GM12878 (cell line): ENCODE data around the gene ODC1. TPM values are rescaled to one million over a fixed set of nuclear protein-coding genes. Genes with fewer than 3 reads are reported as not detected.

Source experiments
- ATAC-seq: fragments of 200-7000 bp; cut with Tn5 transposase; 3 replicates; pipeline ENCODE4 v1.9.1; 2020; ENCODE audit warnings: mild to moderate bottlenecking, moderate library complexity
- BruUV-seq: library from RNA; stranded (reverse); fragments of 400-500 nt; replicated peaks from 2 replicates; lab custom pipeline; 2021; lab: Mats Ljungman, UMichigan
- CTCF ChIA-PET: fragments of 300-600 bp; sonication (Branson Sonifier 250); formaldehyde crosslinking; extraction: SDS; loops from one replicate; lab custom pipeline; 2021; ENCODE audit warnings: inconsistent platforms; lab: Yijun Ruan, JAX
- POLR2A ChIA-PET: fragments of 350-600 bp; formaldehyde crosslinking; extraction: SDS; loops from one replicate; lab custom pipeline; 2021; ENCODE audit warnings: inconsistent platforms; lab: Charles Lee
- RAD21 ChIA-PET: fragments of 300-600 bp; sonication (Branson Sonifier 250); formaldehyde crosslinking; loops from one replicate; lab custom pipeline; 2023; ENCODE audit warnings: antibody characterized with exemption; ENCODE audit not compliant: unreplicated experiment; lab: Charles Lee
- SMC1A ChIA-PET: fragments of 300-600 bp; sonication (Branson Sonifier 250); formaldehyde crosslinking; loops from one replicate; lab custom pipeline; 2023; ENCODE audit not compliant: unreplicated experiment, uncharacterized antibody; lab: Charles Lee
- DNase-seq: peaks from one replicate; pipeline ENCODE4 v3.0.0-alpha.2; 2011; ENCODE audit warnings: low read depth, low spot score
- FAIRE-seq: peaks from 3 replicates; lab custom pipeline; 2011; peaks lifted over from hg19 to GRCh38; lab: Jason Lieb, UNC
- H2AFZ ChIP-seq: 2 replicates; pipeline ENCODE4 v1.6.0; 2011; ENCODE audit warnings: low read depth, low read length, control low read depth; ENCODE audit not compliant: control insufficient read depth
- H3K27ac ChIP-seq: 2 replicates; pipeline ENCODE4 v1.5.1; 2011; ENCODE audit warnings: control low read depth; ENCODE audit not compliant: control insufficient read depth, insufficient read depth
- H3K27me3 ChIP-seq, 2 experiments: replicated peaks in 1 of 2; 2 replicates each; pipeline versions ENCODE4 v1.6.0 to v1.6.1; 2011; ENCODE audit warnings: low read length in 1 of 2; ENCODE audit not compliant: control insufficient read depth in 2 of 2, insufficient read depth in 2 of 2
- H3K36me3 ChIP-seq, 2 experiments: 2 replicates each; pipeline ENCODE4 v1.5.1; 2011; ENCODE audit warnings: low read length in 1 of 2; ENCODE audit not compliant: control insufficient read depth in 2 of 2, insufficient read depth in 2 of 2
- H3K4me1 ChIP-seq: 2 replicates; pipeline ENCODE4 v1.6.1; 2011; ENCODE audit warnings: mild to moderate bottlenecking, low read length, moderate library complexity, mixed read lengths; ENCODE audit not compliant: control insufficient read depth, insufficient read depth
- H3K4me2 ChIP-seq: 2 replicates; pipeline ENCODE4 v1.6.0; 2011; ENCODE audit warnings: control low read depth; ENCODE audit not compliant: control insufficient read depth, insufficient read depth
- H3K4me3 ChIP-seq: fragments of 200-600 bp; sonication (generic); 2 replicates; pipeline ENCODE4 v1.5.1; 2016
- H3K79me2 ChIP-seq: 2 replicates; pipeline ENCODE4 v1.6.0; 2011; ENCODE audit warnings: low read length; ENCODE audit not compliant: control insufficient read depth, insufficient read depth
- H3K9ac ChIP-seq: 2 replicates; pipeline ENCODE4 v1.8.0; 2011; ENCODE audit warnings: low read length, control low read depth, mixed read lengths; ENCODE audit not compliant: control insufficient read depth, insufficient read depth
- H3K9me3 ChIP-seq: replicated peaks from 3 replicates; pipeline ENCODE4 v1.5.1; 2011; ENCODE audit warnings: mild to moderate bottlenecking, low read length; ENCODE audit not compliant: control insufficient read depth, insufficient read depth
- H4K20me1 ChIP-seq: 2 replicates; pipeline ENCODE4 v1.6.0; 2011; ENCODE audit not compliant: control insufficient read depth, insufficient read depth
- CHD4 ChIP-seq: fragments of 200-600 bp; sonication (generic); IDR thresholded peaks from 2 replicates; pipeline ENCODE4 v1.6.1; 2016; ENCODE audit warnings: mild to moderate bottlenecking
- GATAD2B ChIP-seq: fragments of 450-650 bp; conservative IDR thresholded peaks from 2 replicates; pipeline ENCODE4 v1.6.1; 2017; ENCODE audit warnings: low read depth, mild to moderate bottlenecking, moderate library complexity
- HDAC2 ChIP-seq: fragments of 200-600 bp; sonication (generic); IDR thresholded peaks from 2 replicates; pipeline ENCODE4 v1.6.1; 2017
- IRF4 ChIP-seq: IDR thresholded peaks from 2 replicates; pipeline ENCODE4 v1.6.1; 2011; ENCODE audit warnings: low read depth, low read length
- MEF2B ChIP-seq: fragments of 450-650 bp; IDR thresholded peaks from 2 replicates; pipeline ENCODE4 v1.6.1; 2018; ENCODE audit warnings: mild to moderate bottlenecking, moderate library complexity; ENCODE audit not compliant: partially characterized antibody, poor library complexity, severe bottlenecking
- PML ChIP-seq: IDR thresholded peaks from 2 replicates; pipeline ENCODE4 v1.6.1; 2012; ENCODE audit warnings: low read length, inconsistent platforms
- TARDBP ChIP-seq: IDR thresholded peaks from 2 replicates; pipeline ENCODE4 v1.6.1; 2016; ENCODE audit warnings: borderline replicate concordance
- ZBED1 ChIP-seq: IDR thresholded peaks from 2 replicates; pipeline ENCODE4 v1.6.1; 2016; ENCODE audit warnings: borderline replicate concordance
- WGBS: methylation state at CpG from one replicate; pipeline ENCODE4 v1.1.6; 2016; ENCODE audit warnings: low lambda C conversion rate; ENCODE audit not compliant: insufficient replicate concordance, insufficient coverage; ENCODE audit errors: missing lambda C conversion rate; 5-methylcytosine and 5-hydroxymethylcytosine counted together
- in situ Hi-C: fragments of 300-500 bp; cut with MboI; formaldehyde crosslinking; loops from 9 replicates; pipeline ENCODE4 v1.14.3; 2018; ENCODE audit warnings: mixed read lengths
- intact Hi-C: fragments of 100-400 bp; cut with micrococcal nuclease; formaldehyde crosslinking; loops from one replicate; pipeline ENCODE4 v1.14.2; 2022; ENCODE audit not compliant: unreplicated experiment
- polyA plus RNA-seq, 11 experiments: library from polyadenylated mRNA; depleted of rRNA in 4 of 11; unstranded in 6 of 11; stranded (reverse) in 5 of 11; fragments of >200 nt; fragmentation: Nextera tagmentation in 4 of 11; fragmentation: Illumina TruSeq in 1 of 11; extraction: Ambion mirVana in 4 of 11; extraction: Trizol in 1 of 11; gene quantifications; 1 replicate in 1 of 11; 2 replicates in 10 of 11; pipeline versions ENCODE4 v1.2.1 to v1.2.3, GENCODE V29; 2011 to 2016; ENCODE audit warnings: inconsistent platforms in 2 of 11, missing spikeins in 2 of 11, low read depth in 1 of 11
- total RNA-seq, 4 experiments: library from RNA; depleted of rRNA in 3 of 4; stranded (reverse); fragments of >200 nt in 3 of 4; fragmentation: Illumina TruSeq in 1 of 4; extraction: Trizol in 1 of 4; gene quantifications; 2 replicates each; pipeline versions ENCODE4 v1.2.1 to v1.2.3, GENCODE V29; 2013 to 2021
- TF ChIP-seq, protein P1 (sequence below): IDR thresholded peaks from 2 replicates; pipeline ENCODE4 v1.6.1; 2011; ENCODE audit warnings: low read depth, mild to moderate bottlenecking, low read length, moderate library complexity, borderline replicate concordance; ENCODE audit errors: extremely low read depth
- TF ChIP-seq, protein P2 (sequence below): fragments of 150-350 bp; IDR thresholded peaks from 2 replicates; pipeline ENCODE4 v1.6.1; 2016; ENCODE audit warnings: low read depth, low read length
- TF ChIP-seq, protein P3 (sequence below): fragments of 450-650 bp; IDR thresholded peaks from 2 replicates; pipeline ENCODE4 v1.6.1; 2017; ENCODE audit warnings: mild to moderate bottlenecking

Gene ODC1
- total and polyA plus RNA-seq, 10 of the 15 experiments (the other 5 are each of a cell fraction or from before 2014, with no cell fraction given): 68.5 to 441 (median 340) TPM

DNA sequence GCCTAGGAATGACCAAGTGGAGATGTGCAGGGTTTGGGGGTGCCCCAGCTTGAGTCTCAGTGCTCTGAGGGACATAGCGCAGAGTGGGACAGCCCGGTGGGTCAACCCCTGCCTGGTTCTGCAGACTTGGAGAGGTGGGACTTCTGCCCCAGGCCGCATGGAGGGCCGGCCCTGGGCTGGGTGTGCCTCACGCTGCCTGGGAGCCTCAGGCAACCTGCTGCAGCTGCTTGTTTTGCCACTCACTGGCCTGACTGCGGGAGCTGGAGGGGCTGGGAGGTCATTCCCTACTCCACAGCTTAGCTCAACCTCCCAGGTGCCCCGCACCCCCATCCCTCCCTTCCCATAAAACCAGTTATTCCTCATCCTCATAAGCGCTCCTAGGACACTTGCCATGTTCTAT, 33.1 kb downstream of the ODC1 start:
- in situ Hi-C loops (loop anchor here (5.0 kb wide), 1 partner anchor 283 kb away; no protein-coding TSS in a partner anchor), intact Hi-C loops (no loop called here)
- Histone ChIP-seq H4K20me1 (no peaks in the 10 kb centered on the region), H3K79me2 (no peaks in the 10 kb centered on the region), H2AFZ (no peak overlapping the region), H3K4me2 (no peak overlapping the region), H3K9ac (no peak overlapping the region), H3K36me3 (no peaks in the 10 kb centered on the region), H3K4me1 (peaks cover 25% of the 10 kb centered on the region), H3K4me3 (no peak overlapping the region), H3K27ac (no peak overlapping the region), H3K27me3 (no peaks in the 10 kb centered on the region), H3K9me3 (peaks cover 3% of the 10 kb centered on the region; the same call in 2 of the 3 replicates)
- ATAC-seq: no peak
- ChIA-PET CTCF (interaction anchor here (0.9 to 7.9 kb wide), 2 partner anchors 18 to 292 kb away, joined by 3 to 166 read pairs; no protein-coding TSS in a partner anchor), RAD21 (interaction anchor here (0.5 to 1.0 kb wide), 2 partner anchors 33 to 37 kb away, joined by 3 to 4 read pairs; partner anchors contain the start of gene ODC1), POLR2A (no interaction called here), SMC1A (interaction anchor here (1.0 to 1.3 kb wide), 2 partner anchors 18 to 332 kb away, joined by 3 read pairs; no protein-coding TSS in a partner anchor)
- no TSS peak for BruUV-seq
- WGBS: 73% methylated on average over 8 of the region's 8 CpGs
- TF ChIP-seq, protein P1, sequence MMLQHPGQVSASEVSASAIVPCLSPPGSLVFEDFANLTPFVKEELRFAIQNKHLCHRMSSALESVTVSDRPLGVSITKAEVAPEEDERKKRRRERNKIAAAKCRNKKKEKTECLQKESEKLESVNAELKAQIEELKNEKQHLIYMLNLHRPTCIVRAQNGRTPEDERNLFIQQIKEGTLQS: no peak
- TF ChIP-seq, protein P2, sequence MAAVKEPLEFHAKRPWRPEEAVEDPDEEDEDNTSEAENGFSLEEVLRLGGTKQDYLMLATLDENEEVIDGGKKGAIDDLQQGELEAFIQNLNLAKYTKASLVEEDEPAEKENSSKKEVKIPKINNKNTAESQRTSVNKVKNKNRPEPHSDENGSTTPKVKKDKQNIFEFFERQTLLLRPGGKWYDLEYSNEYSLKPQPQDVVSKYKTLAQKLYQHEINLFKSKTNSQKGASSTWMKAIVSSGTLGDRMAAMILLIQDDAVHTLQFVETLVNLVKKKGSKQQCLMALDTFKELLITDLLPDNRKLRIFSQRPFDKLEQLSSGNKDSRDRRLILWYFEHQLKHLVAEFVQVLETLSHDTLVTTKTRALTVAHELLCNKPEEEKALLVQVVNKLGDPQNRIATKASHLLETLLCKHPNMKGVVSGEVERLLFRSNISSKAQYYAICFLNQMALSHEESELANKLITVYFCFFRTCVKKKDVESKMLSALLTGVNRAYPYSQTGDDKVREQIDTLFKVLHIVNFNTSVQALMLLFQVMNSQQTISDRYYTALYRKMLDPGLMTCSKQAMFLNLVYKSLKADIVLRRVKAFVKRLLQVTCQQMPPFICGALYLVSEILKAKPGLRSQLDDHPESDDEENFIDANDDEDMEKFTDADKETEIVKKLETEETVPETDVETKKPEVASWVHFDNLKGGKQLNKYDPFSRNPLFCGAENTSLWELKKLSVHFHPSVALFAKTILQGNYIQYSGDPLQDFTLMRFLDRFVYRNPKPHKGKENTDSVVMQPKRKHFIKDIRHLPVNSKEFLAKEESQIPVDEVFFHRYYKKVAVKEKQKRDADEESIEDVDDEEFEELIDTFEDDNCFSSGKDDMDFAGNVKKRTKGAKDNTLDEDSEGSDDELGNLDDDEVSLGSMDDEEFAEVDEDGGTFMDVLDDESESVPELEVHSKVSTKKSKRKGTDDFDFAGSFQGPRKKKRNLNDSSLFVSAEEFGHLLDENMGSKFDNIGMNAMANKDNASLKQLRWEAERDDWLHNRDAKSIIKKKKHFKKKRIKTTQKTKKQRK: no peak
- TF ChIP-seq PML: no peak
- TF ChIP-seq, protein P3, sequence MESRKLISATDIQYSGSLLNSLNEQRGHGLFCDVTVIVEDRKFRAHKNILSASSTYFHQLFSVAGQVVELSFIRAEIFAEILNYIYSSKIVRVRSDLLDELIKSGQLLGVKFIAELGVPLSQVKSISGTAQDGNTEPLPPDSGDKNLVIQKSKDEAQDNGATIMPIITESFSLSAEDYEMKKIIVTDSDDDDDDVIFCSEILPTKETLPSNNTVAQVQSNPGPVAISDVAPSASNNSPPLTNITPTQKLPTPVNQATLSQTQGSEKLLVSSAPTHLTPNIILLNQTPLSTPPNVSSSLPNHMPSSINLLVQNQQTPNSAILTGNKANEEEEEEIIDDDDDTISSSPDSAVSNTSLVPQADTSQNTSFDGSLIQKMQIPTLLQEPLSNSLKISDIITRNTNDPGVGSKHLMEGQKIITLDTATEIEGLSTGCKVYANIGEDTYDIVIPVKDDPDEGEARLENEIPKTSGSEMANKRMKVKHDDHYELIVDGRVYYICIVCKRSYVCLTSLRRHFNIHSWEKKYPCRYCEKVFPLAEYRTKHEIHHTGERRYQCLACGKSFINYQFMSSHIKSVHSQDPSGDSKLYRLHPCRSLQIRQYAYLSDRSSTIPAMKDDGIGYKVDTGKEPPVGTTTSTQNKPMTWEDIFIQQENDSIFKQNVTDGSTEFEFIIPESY: no peak
- no peak for TF ChIP-seq TARDBP
- TF ChIP-seq GATAD2B: no peak
- TF ChIP-seq IRF4: no peak
- TF ChIP-seq HDAC2: no peak
- no peak for TF ChIP-seq MEF2B
- TF ChIP-seq CHD4: no peak
- TF ChIP-seq ZBED1: no peak
- DNase-seq: no peak
- no peak for FAIRE-seq
